Activated naive CD8-positive, alpha-beta T cell treated with anti-CD3 and anti-CD28 coated beads for 36 hours (primary cell): ENCODE results near the gene HCST. TPM values are rescaled to one million over a fixed set of nuclear protein-coding genes. Genes with fewer than 3 reads are reported as not detected.
"Not testable (repeated sequence)": the region's sequence is repeated elsewhere in the genome, so short reads cannot be mapped to it uniquely, and the experiment has no call there.

Source experiments
- DNase-seq: peaks from one replicate; pipeline ENCODE4 v3.0.0; 2021
- H3K27ac Mint-ChIP-seq: one replicate; pipeline ENCODE4 v1.8.0; 2022; ENCODE audit warnings: mild to moderate bottlenecking, moderate library complexity, mixed read lengths
- H3K27me3 Mint-ChIP-seq: one replicate; pipeline ENCODE4 v1.8.0; 2022; ENCODE audit warnings: mild to moderate bottlenecking, mixed read lengths
- H3K36me3 Mint-ChIP-seq: one replicate; pipeline ENCODE4 v1.8.0; 2021; ENCODE audit warnings: mild to moderate bottlenecking, mixed read lengths
- H3K4me1 Mint-ChIP-seq: one replicate; pipeline ENCODE4 v1.8.0; 2021; ENCODE audit warnings: mixed read lengths
- H3K4me3 Mint-ChIP-seq: one replicate; pipeline ENCODE4 v1.8.0; 2022; ENCODE audit warnings: mild to moderate bottlenecking, moderate library complexity, mixed read lengths
- H3K9me3 Mint-ChIP-seq: one replicate; pipeline ENCODE4 v1.8.0; 2022; ENCODE audit warnings: mixed read lengths
- total RNA-seq, 2 experiments: library from RNA; stranded (reverse); gene quantifications; one replicate each; pipeline ENCODE4 v1.2.3, GENCODE V29; 2021

HCST gene
- total RNA-seq, 2 experiments from 2014 or later, result 44.9 to 53.8 TPM

DNA sequence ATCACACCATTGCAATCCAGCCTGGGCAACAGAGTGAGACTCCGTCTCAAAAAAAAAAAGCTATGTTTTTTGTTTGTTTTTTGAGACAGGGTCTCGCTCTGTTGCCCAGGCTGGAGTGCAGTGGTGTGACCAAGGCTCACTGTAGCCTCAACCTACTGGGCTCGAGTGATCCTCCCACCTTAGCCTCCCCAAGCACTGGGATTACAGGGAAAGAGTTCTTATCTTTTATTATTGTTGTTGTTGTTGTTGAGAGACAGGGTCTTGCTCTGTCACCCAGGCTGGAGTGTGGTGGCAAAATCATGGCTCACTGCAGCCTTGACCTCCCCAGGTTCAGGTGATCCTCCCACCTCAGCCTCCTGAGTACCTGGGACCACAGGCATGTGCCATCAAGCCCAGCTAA lies 10.5 kb upstream of the HCST start:
- H3K27me3 Mint-ChIP-seq, DNase-seq, H3K9me3 Mint-ChIP-seq, H3K4me3 Mint-ChIP-seq: not testable (repeated sequence)
- Mint-ChIP-seq H3K27ac (peak overlapping the region; percentile 16), H3K36me3 (peaks cover 67% of the 10 kb centered on the region), H3K4me1 (peaks cover 27% of the 10 kb centered on the region)

DNA sequence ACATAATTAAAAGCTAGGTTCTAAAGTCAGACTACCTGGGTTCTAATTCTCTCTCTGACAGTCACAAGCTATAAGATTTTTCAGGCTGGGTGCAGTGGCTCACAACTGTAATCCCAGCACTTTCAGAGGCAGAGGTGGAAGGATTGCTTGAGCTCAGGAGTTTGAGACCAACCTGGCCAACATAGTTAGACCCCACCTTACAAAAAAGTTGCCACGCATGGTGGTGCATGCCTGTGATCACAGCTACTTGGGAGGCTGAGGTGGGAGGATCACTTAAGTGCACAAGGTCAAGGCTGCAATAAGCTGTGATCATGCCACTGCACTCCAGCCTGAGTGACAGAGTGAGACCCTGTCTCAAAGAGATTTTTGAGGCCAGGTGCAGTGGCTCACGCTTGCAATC lies 8.0 kb upstream of the HCST start:
- peaks cover 66% of the 10 kb centered on the region for H3K36me3 Mint-ChIP-seq
- no peak for DNase-seq
- H3K27ac Mint-ChIP-seq, result peak overlapping the region; percentile 45
- peaks cover 34% of the 10 kb centered on the region for H3K4me1 Mint-ChIP-seq
- H3K4me3 Mint-ChIP-seq, result no peak overlapping the region
- no peaks in the 10 kb centered on the region for H3K9me3 Mint-ChIP-seq
- no peaks in the 10 kb centered on the region for H3K27me3 Mint-ChIP-seq

DNA sequence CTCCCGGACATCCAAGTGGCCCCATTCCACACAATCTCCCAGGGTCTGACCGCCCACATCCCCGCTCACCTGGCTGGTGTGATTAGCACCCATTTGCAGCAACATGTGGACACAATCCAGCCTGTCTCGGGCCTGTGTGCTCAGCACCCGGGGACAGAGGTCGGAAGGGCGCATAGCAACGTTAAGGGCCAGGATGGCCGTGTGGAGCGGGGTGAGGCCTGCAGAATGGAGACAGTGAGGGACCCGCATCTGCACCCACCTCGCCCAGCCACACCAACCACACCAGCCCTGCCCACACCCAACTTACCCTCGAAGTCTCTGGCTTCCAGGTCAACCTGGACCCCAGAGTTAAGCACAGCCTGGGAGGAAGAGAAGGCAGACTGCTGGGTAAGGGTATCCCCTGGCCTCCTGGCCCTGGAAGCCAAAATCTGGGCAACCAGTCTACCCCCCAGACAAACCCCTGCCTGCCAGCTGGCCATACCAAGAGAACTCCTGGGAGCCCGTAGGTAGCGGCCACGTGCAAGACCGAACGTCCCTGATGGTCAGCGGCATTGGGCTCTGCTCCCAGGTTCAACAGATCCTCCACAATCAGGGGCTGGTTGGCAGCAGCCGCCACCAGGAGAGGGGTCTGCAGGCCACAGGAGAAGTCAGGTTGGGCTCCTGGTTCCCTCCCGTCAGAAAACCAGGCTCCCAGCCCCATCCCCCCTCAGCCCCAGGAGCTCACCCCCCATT lies 6.3 kb upstream of the HCST start:
- no peaks in the 10 kb centered on the region for H3K9me3 Mint-ChIP-seq
- peaks cover 29% of the 10 kb centered on the region for H3K4me1 Mint-ChIP-seq
- H3K4me3 Mint-ChIP-seq, result peak overlapping the region; percentile 97
- DNase-seq, result no peak
- H3K27me3 Mint-ChIP-seq, result no peaks in the 10 kb centered on the region
- H3K27ac Mint-ChIP-seq, result peak overlapping the region; percentile 63
- H3K36me3 Mint-ChIP-seq, result peaks cover 54% of the 10 kb centered on the region

DNA sequence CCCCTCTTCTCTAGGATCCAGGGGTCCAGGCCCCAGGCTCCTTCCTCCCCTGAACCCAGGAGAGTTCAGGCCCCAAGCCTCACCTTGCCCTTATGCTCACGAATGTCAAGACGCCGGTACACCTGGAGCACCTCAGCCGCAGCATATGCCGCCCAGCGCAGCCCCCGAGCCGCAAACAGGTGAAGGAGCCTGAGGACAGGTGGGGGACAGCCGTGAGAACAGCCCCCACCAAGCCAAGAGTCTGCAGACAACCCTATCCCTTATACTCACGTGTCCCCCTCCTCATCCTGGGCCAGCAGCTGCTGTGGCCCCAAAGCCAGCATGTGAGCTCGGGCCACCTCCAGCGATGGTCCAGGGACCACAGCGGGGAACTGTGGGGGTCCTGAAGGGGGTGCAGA lies 5.7 kb upstream of the HCST start:
- Mint-ChIP-seq H3K4me1 (peaks cover 30% of the 10 kb centered on the region), H3K4me3 (peak overlapping the region; percentile 97)

GRCh38 chr19:35897706-35898451 lies 4.5 kb upstream of the HCST start:
- H3K4me1 Mint-ChIP-seq, result peaks cover 36% of the 10 kb centered on the region
- peak overlapping the region; percentile 90 for H3K27ac Mint-ChIP-seq
- H3K4me3 Mint-ChIP-seq, result peak overlapping the region; percentile 97
- H3K27me3 Mint-ChIP-seq, result no peaks in the 10 kb centered on the region
- H3K9me3 Mint-ChIP-seq, result no peaks in the 10 kb centered on the region
- H3K36me3 Mint-ChIP-seq, result peaks cover 44% of the 10 kb centered on the region
- DNase-seq, result no peak

More for the DNA sequence above, 5.7 kb upstream of the HCST start:
- peaks cover 49% of the 10 kb centered on the region for H3K36me3 Mint-ChIP-seq
- no peak overlapping the region for H3K27ac Mint-ChIP-seq
- H3K9me3 Mint-ChIP-seq, result no peaks in the 10 kb centered on the region
- no peaks in the 10 kb centered on the region for H3K27me3 Mint-ChIP-seq
- no peak for DNase-seq

DNA sequence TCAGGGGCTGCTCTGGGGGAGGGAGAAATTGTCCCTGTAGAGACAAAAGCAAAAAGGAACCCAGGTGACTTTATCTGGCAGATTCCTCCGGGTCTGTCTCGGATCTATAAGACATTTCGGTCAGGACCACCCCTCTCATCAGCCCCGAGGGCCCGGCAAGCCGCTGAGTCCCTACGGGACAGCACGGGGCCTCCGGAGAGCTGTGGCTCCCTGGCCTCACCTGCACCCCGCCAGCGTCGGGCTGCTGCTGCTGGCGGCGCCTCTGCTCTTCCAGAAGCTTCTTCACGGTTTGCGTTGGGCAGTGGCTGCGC lies 3.9 kb upstream of the HCST start:
- DNase-seq, result no peak
- Mint-ChIP-seq H3K4me3 (peak overlapping the region; percentile 97), H3K36me3 (peaks cover 39% of the 10 kb centered on the region), H3K27ac (peak overlapping the region; percentile 90), H3K4me1 (peaks cover 36% of the 10 kb centered on the region), H3K27me3 (no peaks in the 10 kb centered on the region), H3K9me3 (no peaks in the 10 kb centered on the region)

DNA sequence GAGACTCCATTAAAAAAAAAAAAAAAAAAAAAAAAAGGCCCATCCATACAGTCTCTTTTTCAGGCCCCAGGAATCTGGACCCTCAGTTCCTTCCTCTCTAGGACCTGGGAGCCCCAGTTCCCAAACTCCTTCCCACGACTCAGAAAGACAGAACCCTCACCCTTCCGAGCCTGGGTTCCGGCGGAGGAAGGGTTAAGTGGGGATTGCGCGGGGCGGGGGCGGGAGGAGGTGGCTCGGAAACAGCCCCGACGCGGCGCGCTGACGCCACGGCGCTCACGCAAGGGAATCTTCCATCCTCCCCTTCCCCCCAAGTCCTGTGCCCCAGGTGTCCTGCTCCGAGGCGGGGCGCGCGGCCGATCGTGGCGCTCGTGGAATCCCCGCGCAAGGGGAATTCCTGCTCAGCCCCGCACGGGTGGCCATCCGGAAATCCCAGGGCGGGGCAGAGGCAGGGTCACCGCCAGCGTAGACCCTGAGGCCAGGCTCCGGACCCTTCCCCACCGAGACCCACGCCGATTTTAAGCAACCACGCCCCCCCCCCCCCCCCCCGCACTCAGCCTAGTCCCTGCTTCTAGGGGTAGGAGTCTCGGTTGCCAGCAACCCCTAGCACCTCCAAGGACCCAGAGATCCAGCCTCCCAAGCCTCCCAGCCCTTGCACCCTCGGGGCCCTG lies 2.6 kb upstream of the HCST start:
- H3K4me3 Mint-ChIP-seq, result peak overlapping the region; percentile 97
- peak overlapping the region; percentile 90 for H3K27ac Mint-ChIP-seq
- H3K9me3 Mint-ChIP-seq, result no peaks in the 10 kb centered on the region
- peaks cover 44% of the 10 kb centered on the region for H3K4me1 Mint-ChIP-seq
- peak; percentile 89 for DNase-seq
- peaks cover 39% of the 10 kb centered on the region for H3K36me3 Mint-ChIP-seq
- no peaks in the 10 kb centered on the region for H3K27me3 Mint-ChIP-seq

- H3K4me1 Mint-ChIP-seq, result peaks cover 44% of the 10 kb centered on the region
- H3K4me3 Mint-ChIP-seq, result peak overlapping the region; percentile 97
- DNase-seq, result no peak
- peaks cover 33% of the 10 kb centered on the region for H3K36me3 Mint-ChIP-seq
- no peaks in the 10 kb centered on the region for H3K9me3 Mint-ChIP-seq
- H3K27ac Mint-ChIP-seq, result peak overlapping the region; percentile 90
- H3K27me3 Mint-ChIP-seq, result no peaks in the 10 kb centered on the region
Observed at GRCh38 chr19:35901055-35901644, 1.2 kb upstream of the HCST start.

GRCh38 chr19:35902870-35903475 lies 644 bp downstream of the HCST start:
- Mint-ChIP-seq H3K36me3 (peaks cover 18% of the 10 kb centered on the region), H3K4me3 (peak overlapping the region; percentile 89), H3K27ac (peak overlapping the region; percentile 90), H3K27me3 (no peaks in the 10 kb centered on the region), H3K4me1 (peaks cover 41% of the 10 kb centered on the region), H3K9me3 (no peaks in the 10 kb centered on the region)
- DNase-seq, result no peak

DNA sequence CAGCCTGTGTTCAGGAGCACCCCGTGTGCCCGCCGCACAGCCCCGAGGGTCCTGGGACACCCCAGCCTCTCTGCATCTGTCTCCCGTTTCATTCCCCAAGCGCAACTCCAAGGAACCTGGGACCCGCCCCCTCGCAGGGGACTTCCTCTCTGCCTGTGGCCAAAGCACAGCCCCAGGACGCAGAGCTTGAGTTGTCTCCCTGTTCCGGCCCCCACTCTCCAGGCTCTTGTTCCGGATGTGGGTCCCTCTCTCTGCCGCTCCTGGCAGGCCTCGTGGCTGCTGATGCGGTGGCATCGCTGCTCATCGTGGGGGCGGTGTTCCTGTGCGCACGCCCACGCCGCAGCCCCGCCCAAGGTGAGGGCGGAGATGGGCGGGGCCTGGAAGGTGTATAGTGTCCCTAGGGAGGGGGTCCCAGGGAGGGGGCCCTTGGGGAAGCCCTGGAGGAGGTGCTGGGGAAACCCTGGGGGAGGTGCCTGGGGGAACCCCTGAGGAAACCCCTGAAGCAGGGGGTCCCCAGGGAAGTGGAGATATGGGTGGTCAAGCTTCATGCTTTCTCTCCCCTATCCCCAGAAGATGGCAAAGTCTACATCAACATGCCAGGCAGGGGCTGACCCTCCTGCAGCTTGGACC lies 1.3 kb downstream of the HCST start:
- H3K27ac Mint-ChIP-seq, result peak overlapping the region; percentile 90
- H3K27me3 Mint-ChIP-seq, result no peaks in the 10 kb centered on the region
- no peaks in the 10 kb centered on the region for H3K9me3 Mint-ChIP-seq
- peak; percentile 88 for DNase-seq
- H3K36me3 Mint-ChIP-seq, result peaks cover 11% of the 10 kb centered on the region
- peak overlapping the region; percentile 89 for H3K4me3 Mint-ChIP-seq
- peaks cover 43% of the 10 kb centered on the region for H3K4me1 Mint-ChIP-seq

- peak overlapping the region; percentile 47 for H3K4me3 Mint-ChIP-seq
- peaks cover 50% of the 10 kb centered on the region for H3K4me1 Mint-ChIP-seq
Observed at GRCh38 chr19:35904311-35905068, 2.2 kb downstream of the HCST start.

GRCh38 chr19:35905178-35905727 lies 2.9 kb downstream of the HCST start:
- Mint-ChIP-seq H3K4me1 (peaks cover 53% of the 10 kb centered on the region), H3K27ac (peak overlapping the region; percentile 90), H3K27me3 (no peaks in the 10 kb centered on the region), H3K4me3 (no peak overlapping the region), H3K36me3 (peaks cover 3% of the 10 kb centered on the region), H3K9me3 (no peaks in the 10 kb centered on the region)
- no peak for DNase-seq

More at GRCh38 chr19:35904311-35905068, 2.2 kb downstream of the HCST start:
- no peaks in the 10 kb centered on the region for H3K27me3 Mint-ChIP-seq
- H3K27ac Mint-ChIP-seq, result peak overlapping the region; percentile 90
- peaks cover 4% of the 10 kb centered on the region for H3K36me3 Mint-ChIP-seq
- no peaks in the 10 kb centered on the region for H3K9me3 Mint-ChIP-seq
- DNase-seq, result no peak

- H3K4me3 Mint-ChIP-seq, result no peak overlapping the region
Observed at GRCh38 chr19:35907377-35907745, 5.0 kb downstream of the HCST start.

More at GRCh38 chr19:35907377-35907745, 5.0 kb downstream of the HCST start:
- H3K27me3 Mint-ChIP-seq, result no peaks in the 10 kb centered on the region
- H3K36me3 Mint-ChIP-seq, result peaks cover 3% of the 10 kb centered on the region
- no peak overlapping the region for H3K27ac Mint-ChIP-seq
- no peak for DNase-seq
- peaks cover 52% of the 10 kb centered on the region for H3K4me1 Mint-ChIP-seq
- no peaks in the 10 kb centered on the region for H3K9me3 Mint-ChIP-seq
